Liver (tissue), 9 donors: ENCODE results near the gene UBA1. TPM values are rescaled to one million over a fixed set of nuclear protein-coding genes. Genes with fewer than 3 reads are reported as not detected.

Source experiments
- DNase-seq: peaks from one replicate; pipeline ENCODE4 v3.0.0-alpha.2; 2017; ENCODE audit warnings: low spot score
- H3K27ac ChIP-seq, 2 donors: one replicate each; pipeline ENCODE4 v1.7.0; 2013; ENCODE audit warnings: inconsistent platforms in 2 of 2, low read length in 2 of 2, control low read depth in 1 of 2, low read depth in 1 of 2, mild to moderate bottlenecking in 1 of 2
- H3K27me3 ChIP-seq, 4 donors: one replicate each; pipeline versions ENCODE4 v1.6.1 to v1.7.0; 2013; ENCODE audit warnings: low read length in 3 of 4, inconsistent platforms in 1 of 4, mild to moderate bottlenecking in 1 of 4, moderate library complexity in 1 of 4; ENCODE audit not compliant: control insufficient read depth in 4 of 4, insufficient read depth in 4 of 4
- H3K36me3 ChIP-seq, 4 donors: one replicate each; pipeline versions ENCODE4 v1.6.1 to v1.7.0; 2013; ENCODE audit warnings: low read length in 3 of 4, mild to moderate bottlenecking in 3 of 4, low read depth in 1 of 4, moderate library complexity in 1 of 4; ENCODE audit not compliant: control insufficient read depth in 4 of 4, insufficient read depth in 3 of 4
- H3K4me1 ChIP-seq, 4 donors: one replicate each; pipeline versions ENCODE4 v1.6.1 to v1.7.0; 2013; ENCODE audit warnings: low read length in 3 of 4, mild to moderate bottlenecking in 3 of 4, moderate library complexity in 1 of 4; ENCODE audit not compliant: control insufficient read depth in 4 of 4, insufficient read depth in 4 of 4
- H3K4me3 ChIP-seq, 3 donors: one replicate each; pipeline versions ENCODE4 v1.6.1 to v1.7.0; 2013; ENCODE audit warnings: low read length in 3 of 3, control low read depth in 1 of 3, low read depth in 1 of 3, mild to moderate bottlenecking in 1 of 3
- H3K9ac ChIP-seq, 2 donors: one replicate each; pipeline ENCODE4 v1.7.0; 2013; ENCODE audit warnings: low read length in 2 of 2, mild to moderate bottlenecking in 2 of 2, moderate library complexity in 2 of 2, control low read depth in 1 of 2, low read depth in 1 of 2
- H3K9me3 ChIP-seq, 4 donors: one replicate each; pipeline versions ENCODE4 v1.6.1 to v1.7.0; 2013; ENCODE audit warnings: low read length in 3 of 4; ENCODE audit not compliant: control insufficient read depth in 4 of 4
- CTCF ChIP-seq: fragments of 150-350 bp; IDR thresholded peaks from 2 replicates; pipeline ENCODE4 v1.5.1; 2017; ENCODE audit warnings: improper control_type of control experiment, low read depth, low read length; ENCODE audit not compliant: missing input control
- EGR1 ChIP-seq, 2 donors: IDR thresholded peaks; 2 replicates each; pipeline ENCODE4 v1.6.1; 2016 to 2018; ENCODE audit warnings: antibody characterized with exemption in 2 of 2, low read depth in 2 of 2
- FOXA1 ChIP-seq: IDR thresholded peaks from 2 replicates; pipeline ENCODE4 v1.6.1; 2016; ENCODE audit warnings: antibody characterized with exemption
- FOXA2 ChIP-seq: IDR thresholded peaks from 2 replicates; pipeline ENCODE4 v1.6.1; 2016; ENCODE audit warnings: antibody characterized with exemption
- GABPA ChIP-seq, 2 donors: IDR thresholded peaks in 1 of 2; conservative IDR thresholded peaks in 1 of 2; 2 replicates each; pipeline ENCODE4 v1.6.1; 2016; ENCODE audit warnings: antibody characterized with exemption in 2 of 2, mild to moderate bottlenecking in 1 of 2, moderate library complexity in 1 of 2
- HNF4A ChIP-seq, 2 donors: conservative IDR thresholded peaks; 2 replicates each; pipeline ENCODE4 v1.6.1; 2016; ENCODE audit warnings: antibody characterized with exemption in 2 of 2, mild to moderate bottlenecking in 2 of 2
- HNF4G ChIP-seq: IDR thresholded peaks from 2 replicates; pipeline ENCODE4 v1.6.1; 2016; ENCODE audit warnings: antibody characterized with exemption
- JUND ChIP-seq, 2 donors: IDR thresholded peaks; 2 replicates each; pipeline ENCODE4 v1.6.1; 2016; ENCODE audit warnings: antibody characterized with exemption in 2 of 2
- MAX ChIP-seq: IDR thresholded peaks from 2 replicates; pipeline ENCODE4 v1.6.1; 2016; ENCODE audit warnings: antibody characterized with exemption
- NR2F2 ChIP-seq: IDR thresholded peaks from 2 replicates; pipeline ENCODE4 v1.6.1; 2016; ENCODE audit warnings: antibody characterized with exemption
- RAD21 ChIP-seq, 2 donors: IDR thresholded peaks; 2 replicates each; pipeline ENCODE4 v1.6.1; 2016; ENCODE audit warnings: antibody characterized with exemption in 2 of 2, mild to moderate bottlenecking in 2 of 2
- REST ChIP-seq: IDR thresholded peaks from 2 replicates; pipeline ENCODE4 v1.6.1; 2016; ENCODE audit warnings: antibody characterized with exemption, mild to moderate bottlenecking
- RXRA ChIP-seq, 2 donors: IDR thresholded peaks; 2 replicates each; pipeline ENCODE4 v1.6.1; 2017 to 2018; ENCODE audit warnings: antibody characterized with exemption in 2 of 2, mild to moderate bottlenecking in 1 of 2
- SP1 ChIP-seq: IDR thresholded peaks from 2 replicates; pipeline ENCODE4 v1.6.1; 2018; ENCODE audit warnings: antibody characterized with exemption, mild to moderate bottlenecking
- TAF1 ChIP-seq: conservative IDR thresholded peaks from 2 replicates; pipeline ENCODE4 v1.6.1; 2016; ENCODE audit warnings: antibody characterized with exemption, mild to moderate bottlenecking
- YY1 ChIP-seq: IDR thresholded peaks from 2 replicates; pipeline ENCODE4 v1.6.1; 2016; ENCODE audit warnings: antibody characterized with exemption, mild to moderate bottlenecking
- WGBS: extraction: QIAGEN DNeasy Blood & Tissue Kit; methylation state at CpG from one replicate; pipeline ENCODE4 v1.1.7; 2013; 5-methylcytosine and 5-hydroxymethylcytosine counted together
- polyA plus RNA-seq, 2 donors: library from polyadenylated mRNA; stranded (reverse) in 1 of 2; unstranded in 1 of 2; fragments of 200-250 nt in 1 of 2; fragments of >200 nt in 1 of 2; fragmentation: Nextera tagmentation in 1 of 2; extraction: Ambion mirVana in 1 of 2; gene quantifications; one replicate each; pipeline versions ENCODE4 v1.2.1 to v1.2.3, GENCODE V29; 2013 to 2015
- total RNA-seq, 2 donors: library from RNA; depleted of rRNA; stranded (reverse); fragments of >200 nt; gene quantifications; one replicate each; pipeline ENCODE4 v1.2.3, GENCODE V29; 2014
- TF ChIP-seq, protein P1 (sequence below): IDR thresholded peaks from 2 replicates; pipeline ENCODE4 v1.6.1; 2016; ENCODE audit warnings: antibody characterized with exemption
- TF ChIP-seq, protein P2 (sequence below): IDR thresholded peaks from 2 replicates; pipeline ENCODE4 v1.6.1; 2016; ENCODE audit warnings: antibody characterized with exemption
- donor health status: healthy.
- donor health status: healthy.
- donor health status: healthy.
- donor health status: healthy.
- donor health status: healthy.

The UBA1 gene
- total and polyA plus RNA-seq, 4 donors = 39.8 to 85.4 (median 68.7) TPM

DNA sequence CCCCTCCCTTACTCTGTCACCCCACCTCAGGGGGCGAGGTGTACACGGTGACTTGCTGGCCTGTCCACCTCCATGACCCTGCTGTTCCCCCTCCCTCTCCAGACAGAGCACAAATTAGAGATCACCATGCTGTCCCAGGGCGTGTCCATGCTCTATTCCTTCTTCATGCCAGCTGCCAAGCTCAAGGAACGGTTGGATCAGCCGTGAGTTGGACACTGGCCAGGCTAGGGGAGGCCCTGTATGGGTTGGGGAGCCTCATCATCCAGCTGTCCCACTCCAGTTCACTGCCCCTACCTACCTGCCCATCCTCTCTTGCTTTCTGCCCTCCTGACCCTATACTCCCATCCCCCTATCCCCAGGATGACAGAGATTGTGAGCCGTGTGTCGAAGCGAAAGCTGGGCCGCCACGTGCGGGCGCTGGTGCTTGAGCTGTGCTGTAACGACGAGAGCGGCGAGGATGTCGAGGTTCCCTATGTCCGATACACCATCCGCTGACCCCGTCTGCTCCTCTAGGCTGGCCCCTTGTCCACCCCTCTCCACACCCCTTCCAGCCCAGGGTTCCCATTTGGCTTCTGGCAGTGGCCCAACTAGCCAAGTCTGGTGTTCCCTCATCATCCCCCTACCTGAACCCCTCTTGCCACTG lies 20.9 kb downstream of the UBA1 start:
- no peak overlapping the region for H3K4me3 ChIP-seq
- WGBS = 90% methylated on average over 20 of the region's 20 CpGs
- H3K9ac ChIP-seq = no peak overlapping the region
- DNase-seq = no peak
- H3K27me3 ChIP-seq = no peaks in the 10 kb centered on the region
- H3K4me1 ChIP-seq = peaks cover 0 to 23% (median 14%) of the 10 kb centered on the region in 4 donors
- no peaks in the 10 kb centered on the region for H3K9me3 ChIP-seq
- peaks cover 16 to 66% (median 42%) of the 10 kb centered on the region in 4 donors for H3K36me3 ChIP-seq
- no peak overlapping the region for H3K27ac ChIP-seq
- no peak for TF ChIP-seq FOXA1
- TF ChIP-seq, protein P1, sequence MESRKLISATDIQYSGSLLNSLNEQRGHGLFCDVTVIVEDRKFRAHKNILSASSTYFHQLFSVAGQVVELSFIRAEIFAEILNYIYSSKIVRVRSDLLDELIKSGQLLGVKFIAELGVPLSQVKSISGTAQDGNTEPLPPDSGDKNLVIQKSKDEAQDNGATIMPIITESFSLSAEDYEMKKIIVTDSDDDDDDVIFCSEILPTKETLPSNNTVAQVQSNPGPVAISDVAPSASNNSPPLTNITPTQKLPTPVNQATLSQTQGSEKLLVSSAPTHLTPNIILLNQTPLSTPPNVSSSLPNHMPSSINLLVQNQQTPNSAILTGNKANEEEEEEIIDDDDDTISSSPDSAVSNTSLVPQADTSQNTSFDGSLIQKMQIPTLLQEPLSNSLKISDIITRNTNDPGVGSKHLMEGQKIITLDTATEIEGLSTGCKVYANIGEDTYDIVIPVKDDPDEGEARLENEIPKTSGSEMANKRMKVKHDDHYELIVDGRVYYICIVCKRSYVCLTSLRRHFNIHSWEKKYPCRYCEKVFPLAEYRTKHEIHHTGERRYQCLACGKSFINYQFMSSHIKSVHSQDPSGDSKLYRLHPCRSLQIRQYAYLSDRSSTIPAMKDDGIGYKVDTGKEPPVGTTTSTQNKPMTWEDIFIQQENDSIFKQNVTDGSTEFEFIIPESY = no peak
- TF ChIP-seq TAF1 = no peak
- no peak for TF ChIP-seq SP1
- TF ChIP-seq CTCF = no peak
- no peak for TF ChIP-seq FOXA2
- no peak for TF ChIP-seq RAD21 (IDR thresholded peaks at IDR 0.05)
- TF ChIP-seq EGR1 (IDR thresholded peaks at IDR 0.05; ENCODE audit: low read depth in 2 of 2) = no peak
- no peak for TF ChIP-seq REST
- no peak for TF ChIP-seq HNF4A (conservative IDR thresholded peaks at IDR 0.05)
- no peak for TF ChIP-seq RXRA (IDR thresholded peaks at IDR 0.05)
- TF ChIP-seq GABPA (IDR thresholded peaks at IDR 0.05 in 1 of 2, conservative IDR thresholded peaks at IDR 0.05 in 1 of 2) = no peak
- TF ChIP-seq HNF4G = no peak
- TF ChIP-seq NR2F2 = no peak
- TF ChIP-seq, protein P2, sequence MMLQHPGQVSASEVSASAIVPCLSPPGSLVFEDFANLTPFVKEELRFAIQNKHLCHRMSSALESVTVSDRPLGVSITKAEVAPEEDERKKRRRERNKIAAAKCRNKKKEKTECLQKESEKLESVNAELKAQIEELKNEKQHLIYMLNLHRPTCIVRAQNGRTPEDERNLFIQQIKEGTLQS = no peak
- TF ChIP-seq JUND (IDR thresholded peaks at IDR 0.05) = no peak
- no peak for TF ChIP-seq YY1
- no peak for TF ChIP-seq MAX
